ENCODE data around the gene BORCS6. TPM values are rescaled to one million over a fixed set of nuclear protein-coding genes. Genes with fewer than 3 reads are reported as not detected.

The BORCS6 gene
- total and polyA plus RNA-seq, 2 of the 13 experiments (the other 11 are each of a cell fraction or from before 2014, with no cell fraction given), result 2.0 to 5.1 TPM

GRCh38 chr17:8221663-8222379 lies 31.8 kb upstream of the BORCS6 start (continued):
- no peak for TF ChIP-seq ZSCAN21 (CRISPR knock-in tag; IDR thresholded peaks at IDR 0.05; ENCODE audit: borderline replicate concordance)
- peak; percentile 31; the same call in 1 of the 2 replicates for TF ChIP-seq ZNF264 (CRISPR knock-in tag; IDR thresholded peaks at IDR 0.05)
- TF ChIP-seq THAP9 (CRISPR knock-in tag; IDR thresholded peaks at IDR 0.05; ENCODE audit: borderline replicate concordance), result no peak
- no peak for TF ChIP-seq ZNF543 (CRISPR knock-in tag; IDR thresholded peaks at IDR 0.05)
- TF ChIP-seq TFAP4 (IDR thresholded peaks at IDR 0.05; ENCODE audit: borderline replicate concordance, low read depth), result peak; percentile 30; the same call in 1 of the 2 replicates
- TF ChIP-seq ZNF740 (CRISPR knock-in tag; IDR thresholded peaks at IDR 0.05), result 0 out of 2 replicates have a peak, but pooled peaks have one; percentile 24
- TF ChIP-seq ZFP1 (CRISPR knock-in tag; IDR thresholded peaks at IDR 0.05), result 0 out of 2 replicates have a peak, but pooled peaks have one; percentile 46
- TF ChIP-seq ZNF619 (CRISPR knock-in tag; IDR thresholded peaks at IDR 0.05), result no peak
- TF ChIP-seq ZNF576 (CRISPR knock-in tag; IDR thresholded peaks at IDR 0.05), result no peak
- no peak; the same call in 1 of the 2 replicates for TF ChIP-seq ARID4A (CRISPR knock-in tag; IDR thresholded peaks at IDR 0.05; ENCODE audit: borderline replicate concordance)
- 0 out of 2 replicates have a peak, but pooled peaks have one; percentile 36 for TF ChIP-seq ZFP91 (CRISPR knock-in tag; IDR thresholded peaks at IDR 0.05; ENCODE audit: borderline replicate concordance)
- TF ChIP-seq ZNF484 (CRISPR knock-in tag; IDR thresholded peaks at IDR 0.05; ENCODE audit: borderline replicate concordance, low read depth), result no peak
- TF ChIP-seq GABPB1 (CRISPR knock-in tag; IDR thresholded peaks at IDR 0.05), result peak; percentile 35
- TF ChIP-seq ARID3A (IDR thresholded peaks at IDR 0.05; ENCODE audit: low read depth, low read length), result 0 out of 2 replicates have a peak, but pooled peaks have one; percentile 21

All from HepG2 (cell line).